Fibroblast of the aortic adventitia (primary cell): ENCODE data around the gene BRMS1L. TPM values are rescaled to one million over a fixed set of nuclear protein-coding genes. Genes with fewer than 3 reads are reported as not detected.

ENCODE experiments used
- DNase-seq: peaks from one replicate; pipeline ENCODE4 v3.0.0-alpha.2; 2010; ENCODE audit warnings: low read depth
- H3K4me3 ChIP-seq: 2 replicates; pipeline ENCODE4 v1.5.1; 2011; ENCODE audit warnings: low read depth, mild to moderate bottlenecking, control low read depth, low read length, moderate library complexity
- total RNA-seq: library from RNA; depleted of rRNA; stranded (reverse); fragments of >200 nt; gene quantifications from 2 replicates; pipeline ENCODE4 v1.2.3, GENCODE V29; 2012; ENCODE audit warnings: low replicate concordance
- TF ChIP-seq, protein P1 (sequence below): IDR thresholded peaks from 2 replicates; pipeline ENCODE4 v1.5.1; 2011; ENCODE audit warnings: mild to moderate bottlenecking, low read length, control low read depth, inconsistent platforms; ENCODE audit not compliant: insufficient read depth

BRMS1L gene
- total RNA-seq, 1 donor: 5.6 TPM

DNA sequence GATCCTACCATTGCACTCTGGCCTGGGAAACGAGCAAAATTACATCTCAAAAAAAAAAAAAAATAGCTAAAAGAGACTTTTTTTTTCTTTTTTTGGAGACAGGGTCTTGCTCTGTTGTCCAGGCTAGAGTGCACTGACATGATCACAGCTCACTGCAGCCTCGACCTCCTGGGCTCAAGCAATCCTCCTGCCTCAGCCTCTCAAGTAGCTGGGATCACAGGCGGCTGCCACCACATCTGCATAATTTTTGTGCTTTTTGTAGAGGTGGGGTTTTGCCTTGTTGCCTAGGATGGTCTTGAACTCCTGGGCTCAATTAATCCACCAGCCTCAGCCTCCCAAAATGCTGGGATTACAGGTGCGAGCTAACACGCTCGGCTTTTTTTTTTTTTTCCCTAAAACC lies 28.3 kb upstream of the BRMS1L start:
- H3K4me3 ChIP-seq: no peak overlapping the region
- TF ChIP-seq, protein P1, sequence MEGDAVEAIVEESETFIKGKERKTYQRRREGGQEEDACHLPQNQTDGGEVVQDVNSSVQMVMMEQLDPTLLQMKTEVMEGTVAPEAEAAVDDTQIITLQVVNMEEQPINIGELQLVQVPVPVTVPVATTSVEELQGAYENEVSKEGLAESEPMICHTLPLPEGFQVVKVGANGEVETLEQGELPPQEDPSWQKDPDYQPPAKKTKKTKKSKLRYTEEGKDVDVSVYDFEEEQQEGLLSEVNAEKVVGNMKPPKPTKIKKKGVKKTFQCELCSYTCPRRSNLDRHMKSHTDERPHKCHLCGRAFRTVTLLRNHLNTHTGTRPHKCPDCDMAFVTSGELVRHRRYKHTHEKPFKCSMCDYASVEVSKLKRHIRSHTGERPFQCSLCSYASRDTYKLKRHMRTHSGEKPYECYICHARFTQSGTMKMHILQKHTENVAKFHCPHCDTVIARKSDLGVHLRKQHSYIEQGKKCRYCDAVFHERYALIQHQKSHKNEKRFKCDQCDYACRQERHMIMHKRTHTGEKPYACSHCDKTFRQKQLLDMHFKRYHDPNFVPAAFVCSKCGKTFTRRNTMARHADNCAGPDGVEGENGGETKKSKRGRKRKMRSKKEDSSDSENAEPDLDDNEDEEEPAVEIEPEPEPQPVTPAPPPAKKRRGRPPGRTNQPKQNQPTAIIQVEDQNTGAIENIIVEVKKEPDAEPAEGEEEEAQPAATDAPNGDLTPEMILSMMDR: no peak

GRCh38 chr14:35806006-35806907 lies 19.9 kb upstream of the BRMS1L start:
- no peak for DNase-seq
- no peak overlapping the region for H3K4me3 ChIP-seq

More for the DNA sequence above, 28.3 kb upstream of the BRMS1L start:
- DNase-seq: no peak

DNA sequence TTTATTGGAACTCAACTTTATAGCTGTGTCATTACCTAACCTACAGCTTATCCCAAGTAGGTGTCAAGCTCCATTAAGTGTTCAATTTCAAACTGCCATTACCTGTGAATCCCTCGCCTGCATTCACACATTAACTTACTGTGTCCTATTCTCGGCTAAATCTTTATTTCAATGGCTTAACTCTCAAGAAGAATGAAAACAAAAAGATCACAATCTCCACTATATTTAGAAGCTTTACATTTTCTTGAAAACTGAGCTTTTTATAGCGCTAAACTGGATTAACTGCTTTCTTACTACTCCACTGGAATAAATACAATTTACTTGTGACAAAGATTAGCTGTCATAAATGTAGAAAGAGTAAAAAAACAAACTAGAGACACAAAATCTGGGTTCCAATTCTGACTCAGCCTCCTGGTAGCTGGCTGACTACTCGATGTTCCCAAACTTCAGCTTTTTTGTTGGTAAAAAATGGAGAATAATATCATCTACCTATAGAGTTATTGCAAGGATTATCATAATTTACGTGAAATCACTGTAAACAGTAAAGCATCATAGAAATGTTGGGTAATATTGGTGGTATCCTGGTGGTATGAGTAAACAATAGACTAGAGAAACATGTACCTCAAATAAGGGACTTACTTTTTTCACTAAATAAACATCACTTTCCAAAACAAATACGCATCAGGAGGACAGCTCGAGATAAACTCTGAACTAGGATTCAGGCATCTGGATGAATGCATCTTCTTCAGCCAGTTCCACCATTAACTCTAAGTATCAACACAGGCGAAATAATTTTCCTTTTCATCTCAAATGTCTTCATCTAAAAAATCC lies 18.8 kb upstream of the BRMS1L start:
- TF ChIP-seq, protein P1: no peak
- DNase-seq: no peak
- H3K4me3 ChIP-seq: peak overlapping the region; percentile 84

More at GRCh38 chr14:35806006-35806907, 19.9 kb upstream of the BRMS1L start:
- TF ChIP-seq, protein P1: no peak

GRCh38 chr14:35808076-35808637 lies 18.0 kb upstream of the BRMS1L start:
- peak overlapping the region; percentile 84 for H3K4me3 ChIP-seq
- DNase-seq: no peak
- TF ChIP-seq, protein P1: no peak

GRCh38 chr14:35808638-35809563 lies 17.2 kb upstream of the BRMS1L start, which contains the start of gene RALGAPA1:
TSS of gene RALGAPA1 (minus strand) at chr14:35809295. CDS start at chr14:35808835, 460 bp downstream.
- TF ChIP-seq, protein P1: peak; percentile 58
- H3K4me3 ChIP-seq: peak within 1 kb of the TSS; percentile 84
- DNase-seq: peak; percentile 99
